Retinal pigment epithelial cell (primary cell): Measurements from ENCODE around the gene TTLL8.

ENCODE experiments used
- DNase-seq: peaks from one replicate; pipeline ENCODE4 v3.0.0-alpha.2; 2010; ENCODE audit warnings: low read depth
- H3K4me3 ChIP-seq: 2 replicates; pipeline ENCODE4 v1.5.1; 2011; ENCODE audit warnings: mild to moderate bottlenecking, low read length, control low read depth, moderate library complexity
- TF ChIP-seq, protein P1 (sequence below): conservative IDR thresholded peaks from 2 replicates; pipeline ENCODE4 v1.5.1; 2011; ENCODE audit warnings: low read depth, low read length, control low read depth, inconsistent platforms

Gene TTLL8

DNA sequence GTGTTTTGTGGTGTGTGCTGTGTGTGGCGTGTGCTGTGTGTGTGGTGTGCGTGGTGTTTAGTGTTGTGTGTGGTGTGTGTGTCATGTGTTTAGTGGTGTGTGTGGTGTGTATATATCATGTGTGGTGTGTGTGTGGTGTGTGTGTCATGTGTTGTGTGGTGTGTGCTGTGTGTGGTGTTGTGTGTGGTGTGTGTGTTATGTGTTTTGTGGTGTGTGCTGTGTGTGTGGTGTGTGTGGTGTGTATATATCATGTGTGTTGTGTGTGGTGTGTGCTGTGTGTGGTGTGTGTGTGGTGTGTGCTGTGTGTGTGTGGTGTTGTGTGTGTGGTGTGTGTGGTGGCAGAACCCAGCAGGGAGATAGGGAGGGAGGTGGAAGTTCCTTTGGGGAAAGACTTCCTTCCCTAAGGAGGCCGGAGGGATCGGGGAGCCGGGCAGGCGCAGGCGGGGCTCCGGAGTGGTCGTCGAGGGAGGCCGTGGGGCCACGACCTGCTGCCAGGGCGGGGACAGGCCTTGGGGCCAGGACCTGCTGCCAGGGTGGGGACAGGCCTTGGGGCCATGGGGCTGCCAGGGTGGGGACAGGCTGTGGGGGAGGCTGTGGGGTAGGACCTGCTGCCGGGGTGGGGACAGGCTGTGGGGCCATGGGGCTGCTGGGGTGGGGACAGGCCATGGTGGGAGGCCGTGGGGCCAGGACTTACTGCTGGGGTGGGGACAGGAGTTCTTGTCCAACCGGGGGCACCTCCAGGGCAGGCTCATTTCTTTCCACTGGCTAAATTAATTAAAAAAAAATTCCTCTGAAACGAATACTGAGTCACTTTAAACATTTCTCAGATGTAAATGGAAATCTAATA is 82.3 kb downstream of the TTLL8 start:
- DNase-seq, result no peak
- H3K4me3 ChIP-seq, result no peak overlapping the region
- TF ChIP-seq, protein P1, sequence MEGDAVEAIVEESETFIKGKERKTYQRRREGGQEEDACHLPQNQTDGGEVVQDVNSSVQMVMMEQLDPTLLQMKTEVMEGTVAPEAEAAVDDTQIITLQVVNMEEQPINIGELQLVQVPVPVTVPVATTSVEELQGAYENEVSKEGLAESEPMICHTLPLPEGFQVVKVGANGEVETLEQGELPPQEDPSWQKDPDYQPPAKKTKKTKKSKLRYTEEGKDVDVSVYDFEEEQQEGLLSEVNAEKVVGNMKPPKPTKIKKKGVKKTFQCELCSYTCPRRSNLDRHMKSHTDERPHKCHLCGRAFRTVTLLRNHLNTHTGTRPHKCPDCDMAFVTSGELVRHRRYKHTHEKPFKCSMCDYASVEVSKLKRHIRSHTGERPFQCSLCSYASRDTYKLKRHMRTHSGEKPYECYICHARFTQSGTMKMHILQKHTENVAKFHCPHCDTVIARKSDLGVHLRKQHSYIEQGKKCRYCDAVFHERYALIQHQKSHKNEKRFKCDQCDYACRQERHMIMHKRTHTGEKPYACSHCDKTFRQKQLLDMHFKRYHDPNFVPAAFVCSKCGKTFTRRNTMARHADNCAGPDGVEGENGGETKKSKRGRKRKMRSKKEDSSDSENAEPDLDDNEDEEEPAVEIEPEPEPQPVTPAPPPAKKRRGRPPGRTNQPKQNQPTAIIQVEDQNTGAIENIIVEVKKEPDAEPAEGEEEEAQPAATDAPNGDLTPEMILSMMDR, result no peak

DNA sequence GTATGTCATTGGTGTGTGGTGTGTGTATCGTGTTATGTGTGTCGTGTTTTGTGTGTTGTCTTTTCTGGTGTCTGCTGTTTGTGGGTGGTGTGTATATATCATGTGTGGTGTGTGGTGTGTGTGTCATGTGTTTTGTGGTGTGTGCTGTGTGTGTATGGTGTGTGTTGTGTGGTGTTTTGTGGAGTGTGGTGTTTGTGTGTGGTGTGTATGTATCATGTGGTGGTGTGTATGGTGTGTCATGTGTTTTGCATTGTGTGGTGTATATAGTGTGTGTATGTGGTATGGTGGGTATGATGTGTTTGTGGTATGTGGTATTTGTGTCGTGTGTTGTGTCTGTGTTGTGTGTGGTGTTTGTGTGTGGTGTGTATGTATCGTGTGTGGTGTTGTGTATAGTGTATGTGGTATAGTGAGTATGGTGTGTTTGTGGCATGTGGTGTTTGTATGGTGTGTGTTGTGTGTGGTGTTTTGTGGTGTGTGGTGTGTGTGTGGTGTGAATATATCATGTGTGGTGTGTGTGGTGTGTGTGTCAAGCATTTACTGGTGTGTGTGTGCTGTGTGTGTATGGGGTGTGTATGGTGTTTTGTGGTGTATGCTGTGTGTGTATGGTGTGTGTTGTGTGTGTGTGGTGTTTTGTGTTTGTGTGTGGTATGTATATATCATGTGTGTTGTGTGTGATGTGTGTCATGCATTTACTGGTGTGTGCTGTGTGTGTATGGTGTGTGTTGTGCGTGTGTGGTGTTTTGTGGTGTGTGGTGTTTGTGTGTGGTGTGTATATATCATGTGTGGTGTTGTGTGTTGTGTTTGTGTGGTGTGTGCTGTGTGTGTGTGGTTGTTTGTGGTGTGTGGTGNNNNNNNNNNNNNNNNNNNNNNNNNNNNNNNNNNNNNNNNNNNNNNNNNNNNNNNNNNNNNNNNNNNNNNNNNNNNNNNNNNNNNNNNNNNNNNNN is 84.8 kb downstream of the TTLL8 start:
- no peak overlapping the region for H3K4me3 ChIP-seq
- DNase-seq, result no peak
- TF ChIP-seq, protein P1, result no peak

DNA sequence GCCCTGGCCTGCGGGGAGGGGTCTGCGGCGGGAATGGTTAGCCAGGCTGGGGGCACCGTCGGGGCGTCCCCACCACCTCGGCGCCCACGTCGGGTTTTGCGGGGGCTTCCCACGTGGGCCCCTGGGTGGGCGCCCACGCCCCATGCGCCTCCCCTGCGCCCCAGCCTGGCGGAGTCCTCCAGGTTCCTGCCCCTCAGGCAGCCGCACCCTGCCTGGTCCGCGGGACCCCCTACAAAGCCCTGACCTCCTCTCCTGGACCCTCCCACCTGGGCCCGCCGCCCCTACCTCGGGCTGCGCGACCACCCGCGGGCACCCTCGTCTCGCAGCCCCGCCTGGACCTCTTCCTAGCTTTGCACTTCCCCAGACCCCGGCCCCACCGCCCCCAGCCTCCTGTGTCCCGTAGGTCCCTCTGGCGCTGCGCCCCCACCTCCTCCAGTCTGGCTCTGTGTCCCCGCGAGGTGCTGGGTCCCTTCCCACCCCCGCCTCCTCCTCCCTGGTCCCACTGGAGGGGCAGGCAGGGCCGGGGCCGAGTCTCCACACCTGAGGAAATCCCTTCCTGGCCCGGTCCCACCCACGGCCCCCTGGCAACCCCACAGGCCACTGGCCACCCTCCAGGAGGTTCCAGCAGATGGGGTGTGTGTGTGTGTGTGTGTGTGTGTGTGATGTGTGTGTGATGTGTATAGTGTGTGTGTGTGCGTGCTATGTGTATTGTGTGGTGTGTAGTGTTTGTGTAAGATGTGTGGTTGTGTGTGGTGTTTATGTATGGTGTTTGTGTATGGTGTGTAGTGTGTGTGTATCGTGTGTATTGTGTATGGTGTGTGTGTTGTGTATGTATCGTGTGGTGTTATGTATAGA is 85.7 kb downstream of the TTLL8 start:
- TF ChIP-seq, protein P1, result no peak
- no peak for DNase-seq
- H3K4me3 ChIP-seq, result peak overlapping the region; percentile 41

DNA sequence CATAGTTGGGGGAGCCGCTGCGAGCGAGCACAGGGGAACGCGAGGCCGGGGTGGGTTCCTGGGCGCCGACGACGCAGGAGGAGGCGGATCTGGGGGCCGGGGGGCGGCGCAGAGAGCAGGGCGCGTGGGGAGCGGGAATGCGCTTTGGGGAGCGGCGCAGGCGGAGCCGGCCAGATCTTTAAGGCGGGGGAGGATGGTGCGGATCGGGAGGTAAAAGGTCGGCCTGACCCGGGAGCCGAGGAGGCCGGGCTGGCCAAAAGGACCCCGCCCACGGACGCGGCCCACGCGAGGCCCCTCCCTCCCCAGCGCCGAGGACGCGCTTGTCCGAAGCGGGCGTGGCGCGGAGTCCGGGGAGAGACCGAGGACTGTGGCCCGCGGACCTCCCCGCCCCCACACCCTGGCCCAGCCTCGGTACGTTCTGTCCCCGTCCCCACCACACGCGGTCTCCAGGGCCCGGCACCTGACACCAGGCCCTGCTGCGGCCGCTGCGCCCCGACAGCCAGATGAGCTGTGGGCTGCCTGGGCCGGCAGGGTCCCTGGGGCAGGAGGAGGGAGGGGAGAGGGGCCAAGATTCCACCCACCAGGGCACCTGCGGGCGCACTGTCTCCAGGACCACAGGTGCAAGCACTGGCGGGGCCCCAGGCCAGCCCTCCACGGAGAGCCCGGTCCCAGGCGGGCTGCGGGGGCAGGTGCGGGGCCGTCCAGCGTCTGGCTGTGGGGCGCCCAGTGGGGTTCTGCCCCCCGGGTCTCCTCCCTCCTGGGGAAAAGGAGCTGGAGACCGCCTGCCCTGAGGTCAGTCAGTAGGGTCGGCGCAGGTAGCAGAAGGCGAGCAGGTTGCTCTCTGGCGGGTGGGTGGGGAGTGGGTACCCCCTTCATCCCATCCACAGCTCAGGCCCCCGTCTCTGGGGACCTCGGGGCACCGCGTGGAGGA is 86.6 kb downstream of the TTLL8 start:
- TF ChIP-seq, protein P1, result no peak
- peak overlapping the region; percentile 41 for H3K4me3 ChIP-seq
- DNase-seq, result no peak

DNA sequence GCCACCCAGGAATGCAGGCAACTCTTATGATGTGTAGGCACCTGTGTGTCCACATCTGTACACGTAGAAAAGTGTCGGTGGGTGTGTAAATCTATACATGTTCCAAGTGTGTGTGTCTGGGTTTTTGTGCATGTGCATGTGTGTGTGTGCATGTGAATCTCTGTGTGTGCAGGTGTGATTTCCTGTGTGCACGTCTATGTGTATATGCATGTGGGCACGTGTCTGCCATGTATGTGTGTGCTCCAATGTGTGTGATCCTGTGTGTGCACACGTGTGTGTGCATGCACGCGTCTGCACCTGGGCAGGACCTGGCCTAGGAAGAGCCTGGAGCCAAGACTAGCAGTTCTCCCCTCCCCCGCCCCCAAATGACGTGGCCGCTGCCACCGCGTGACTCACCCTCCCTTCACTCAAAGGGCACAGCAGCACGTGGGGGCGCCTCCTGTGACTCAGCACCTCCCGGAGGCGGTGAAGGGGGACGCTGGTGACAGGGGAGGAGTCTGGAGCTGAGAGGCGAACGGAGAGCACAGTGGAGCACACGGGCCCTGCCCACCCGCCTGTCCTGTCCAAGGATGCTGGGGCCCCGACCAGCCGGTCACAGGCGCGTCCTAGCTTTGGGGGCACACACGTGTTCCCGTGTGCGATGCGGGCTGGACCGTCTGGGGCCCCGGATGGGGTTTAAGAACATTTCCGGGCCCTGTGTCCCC is 87.4 kb downstream of the TTLL8 start:
- peak overlapping the region; percentile 41 for H3K4me3 ChIP-seq
- TF ChIP-seq, protein P1, result no peak
- DNase-seq, result peak; percentile 91
